GM12873 (cell line): Measurements from ENCODE around the gene ATP6V1G1.

Source experiments
- TF ChIP-seq, protein P1 (sequence below): IDR thresholded peaks from 2 replicates; pipeline ENCODE4 v1.5.1; 2012; ENCODE audit warnings: low read depth, mild to moderate bottlenecking, moderate library complexity, low read length, control low read depth; ENCODE audit not compliant: insufficient read depth; ENCODE audit errors: missing control alignments

ATP6V1G1 gene

DNA sequence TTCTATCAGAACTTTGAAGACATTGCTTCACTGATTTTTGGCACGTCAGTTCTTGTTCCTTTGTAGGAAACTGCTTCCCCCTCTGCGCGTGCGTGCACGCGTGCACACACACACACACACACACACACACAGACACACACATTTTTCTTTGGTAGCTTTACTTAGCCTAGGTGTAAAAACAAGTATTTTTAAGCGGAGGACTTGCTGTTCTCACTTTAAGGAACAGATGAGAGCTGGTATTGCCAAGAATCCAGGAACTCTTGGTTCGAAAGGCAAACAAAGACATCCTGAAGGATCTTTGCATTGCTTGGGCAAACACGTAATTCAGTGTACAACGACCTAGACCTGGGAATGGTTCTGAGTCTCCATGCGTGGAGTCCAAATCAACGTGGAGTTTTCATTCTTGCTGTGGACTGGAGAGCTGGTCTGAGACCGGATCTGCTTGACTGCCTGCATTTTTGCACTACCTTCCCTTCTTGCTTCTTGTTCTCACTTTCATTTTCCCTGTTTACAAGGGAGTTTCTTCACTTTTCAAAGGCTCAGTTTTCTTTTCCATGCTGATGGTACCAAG lies 31.7 kb downstream of the ATP6V1G1 start:
- TF ChIP-seq, protein P1, sequence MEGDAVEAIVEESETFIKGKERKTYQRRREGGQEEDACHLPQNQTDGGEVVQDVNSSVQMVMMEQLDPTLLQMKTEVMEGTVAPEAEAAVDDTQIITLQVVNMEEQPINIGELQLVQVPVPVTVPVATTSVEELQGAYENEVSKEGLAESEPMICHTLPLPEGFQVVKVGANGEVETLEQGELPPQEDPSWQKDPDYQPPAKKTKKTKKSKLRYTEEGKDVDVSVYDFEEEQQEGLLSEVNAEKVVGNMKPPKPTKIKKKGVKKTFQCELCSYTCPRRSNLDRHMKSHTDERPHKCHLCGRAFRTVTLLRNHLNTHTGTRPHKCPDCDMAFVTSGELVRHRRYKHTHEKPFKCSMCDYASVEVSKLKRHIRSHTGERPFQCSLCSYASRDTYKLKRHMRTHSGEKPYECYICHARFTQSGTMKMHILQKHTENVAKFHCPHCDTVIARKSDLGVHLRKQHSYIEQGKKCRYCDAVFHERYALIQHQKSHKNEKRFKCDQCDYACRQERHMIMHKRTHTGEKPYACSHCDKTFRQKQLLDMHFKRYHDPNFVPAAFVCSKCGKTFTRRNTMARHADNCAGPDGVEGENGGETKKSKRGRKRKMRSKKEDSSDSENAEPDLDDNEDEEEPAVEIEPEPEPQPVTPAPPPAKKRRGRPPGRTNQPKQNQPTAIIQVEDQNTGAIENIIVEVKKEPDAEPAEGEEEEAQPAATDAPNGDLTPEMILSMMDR = no peak

DNA sequence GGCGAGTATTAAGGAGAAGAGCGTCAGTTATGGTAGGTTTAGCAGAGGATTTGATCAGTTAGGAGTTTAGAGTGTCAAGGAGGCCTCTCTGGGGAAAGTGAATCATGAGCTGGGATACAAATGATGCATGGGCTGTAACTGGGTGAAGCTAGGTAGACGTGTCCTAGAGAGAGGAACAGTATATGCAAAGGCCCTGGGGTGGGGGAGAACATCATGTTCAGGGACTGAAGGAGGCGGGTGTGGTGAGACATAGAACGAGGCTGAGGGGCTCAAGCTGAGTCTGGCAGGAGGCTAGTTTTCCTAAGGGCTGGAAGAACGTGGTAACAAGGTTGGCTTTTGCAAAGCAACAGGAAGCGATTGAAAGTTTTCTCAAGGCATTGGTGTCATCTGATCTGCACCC lies 34.0 kb downstream of the ATP6V1G1 start:
- TF ChIP-seq, protein P1 = no peak

DNA sequence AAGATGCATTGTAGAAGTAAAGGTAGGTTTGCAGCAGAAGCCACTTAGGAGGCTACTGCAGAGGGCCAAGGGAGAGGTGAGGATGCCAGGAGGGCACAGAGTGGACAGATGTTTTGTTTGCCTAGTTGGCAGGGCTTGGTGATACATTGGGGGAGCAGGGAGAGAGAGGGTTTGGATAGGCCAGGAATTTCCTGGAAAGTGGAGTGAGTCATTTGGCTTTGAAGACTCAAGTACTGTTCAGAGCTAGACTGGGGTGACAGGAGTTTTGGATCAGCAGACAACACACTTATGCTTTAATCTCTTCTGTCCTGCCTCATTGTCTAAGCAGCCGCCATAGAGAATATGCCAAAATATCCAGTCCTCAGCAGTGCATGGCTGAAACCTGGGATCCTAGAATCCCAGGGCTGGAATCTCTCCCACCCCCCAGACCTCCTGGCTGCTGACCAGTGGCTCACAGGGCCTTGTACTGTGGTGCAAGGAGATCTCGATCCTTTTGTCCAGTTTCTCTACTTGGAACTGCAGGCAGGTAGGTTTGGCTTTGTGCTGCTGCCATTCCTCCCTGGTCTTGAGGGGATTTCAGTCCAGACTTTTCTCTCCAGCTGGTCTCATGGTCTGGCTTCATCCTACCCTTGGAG lies 34.5 kb downstream of the ATP6V1G1 start:
- TF ChIP-seq, protein P1 = no peak

DNA sequence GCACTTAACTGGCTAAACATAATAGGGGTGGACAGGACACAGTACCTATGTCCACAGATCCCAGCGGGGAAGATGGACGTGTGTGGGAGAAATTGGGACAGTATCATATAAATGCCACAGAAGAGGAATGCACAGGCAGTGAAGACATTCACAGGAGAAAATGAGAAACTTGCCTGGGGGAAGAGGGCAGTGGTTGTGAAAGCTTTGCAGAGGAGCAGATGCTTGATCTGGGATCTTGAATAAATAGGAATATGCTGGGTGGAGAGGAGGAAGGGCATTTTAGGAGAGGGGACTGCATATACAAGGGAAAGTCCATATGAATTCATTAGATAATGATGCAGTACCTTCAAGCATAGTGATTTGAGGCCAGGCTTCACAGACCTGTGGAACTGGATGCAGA lies 37.1 kb downstream of the ATP6V1G1 start:
- TF ChIP-seq, protein P1 = no peak

DNA sequence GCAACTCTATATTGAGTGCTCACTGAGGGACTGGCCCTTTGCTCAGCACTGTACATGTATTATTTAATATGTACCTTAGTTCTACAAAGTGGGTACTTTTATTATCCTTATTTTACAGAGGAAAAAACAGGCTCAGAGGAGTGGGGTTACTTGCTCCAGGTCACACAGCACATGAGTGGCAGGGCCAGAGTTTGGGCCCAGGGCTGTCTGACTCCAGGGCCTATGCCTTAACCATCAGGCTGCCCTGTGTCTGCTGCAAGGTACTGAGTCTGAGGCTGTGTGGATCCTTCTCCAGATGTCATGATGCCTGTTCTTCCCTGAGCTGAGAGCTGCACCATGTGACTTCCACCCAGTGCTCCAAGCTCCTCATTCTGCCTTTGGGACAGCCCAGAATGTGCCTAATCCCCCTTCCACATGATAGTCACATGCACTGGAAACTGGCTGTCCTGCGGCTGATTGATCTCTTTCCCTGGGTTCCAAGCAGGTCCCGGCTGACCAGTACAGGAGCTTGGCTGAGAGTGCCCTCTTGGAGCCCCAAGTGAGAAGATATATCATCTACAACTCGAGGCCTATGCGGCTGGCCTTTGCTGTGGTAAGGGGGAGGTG lies 38.9 kb downstream of the ATP6V1G1 start:
- TF ChIP-seq, protein P1 = no peak

DNA sequence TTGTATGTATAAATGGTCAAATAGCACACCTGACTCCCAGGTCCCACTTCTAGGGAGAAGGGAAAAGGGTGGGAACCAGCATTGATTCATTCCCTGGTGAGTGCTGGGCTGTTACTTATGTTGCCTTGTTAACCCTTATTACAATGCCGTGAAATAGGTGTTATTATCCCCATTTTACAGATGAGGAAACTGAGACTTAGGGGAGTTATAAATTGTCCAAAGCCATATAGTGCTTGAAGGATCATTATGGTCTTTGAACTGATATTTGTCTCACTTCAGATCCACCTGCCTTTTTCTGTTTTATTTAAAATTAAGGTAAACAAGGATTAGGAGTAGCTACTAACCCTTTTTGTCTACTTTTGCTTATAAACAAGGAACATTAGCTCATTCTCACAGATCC lies 40.0 kb downstream of the ATP6V1G1 start:
- TF ChIP-seq, protein P1 = no peak

DNA sequence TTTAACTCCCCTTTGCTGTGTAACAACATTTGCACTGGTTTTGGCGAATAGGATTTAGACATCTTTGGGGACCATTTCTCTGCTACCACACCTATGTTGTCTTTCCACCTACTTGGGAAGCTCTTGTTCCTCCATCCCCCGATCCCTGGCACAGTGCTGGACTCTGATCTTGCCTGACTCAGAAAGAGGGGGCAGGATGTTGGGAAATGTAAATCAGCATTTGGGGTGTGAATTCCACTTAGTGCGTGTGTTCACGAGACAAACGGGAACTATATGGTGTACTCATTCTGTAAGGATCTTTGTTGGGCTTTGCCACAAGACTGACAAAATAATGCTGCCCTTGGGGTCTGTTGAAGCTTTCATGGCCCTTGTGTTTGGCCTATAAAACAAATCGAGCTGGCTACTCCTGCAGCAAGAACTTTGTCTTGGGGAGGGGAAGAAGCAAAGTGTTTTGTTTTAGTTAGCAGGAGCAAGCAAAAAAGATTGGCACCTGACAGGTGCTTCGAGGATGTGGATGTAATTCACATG lies 42.1 kb downstream of the ATP6V1G1 start:
- TF ChIP-seq, protein P1 = no peak
